HEK293 (cell line): ENCODE measurements around the gene UBXN11.

Source experiments
- GLIS2 ChIP-seq: fragments of 450-650 bp; formaldehyde crosslinking; IDR thresholded peaks from 2 replicates; pipeline ENCODE4 v1.5.1; 2016; ENCODE audit warnings: missing biosample characterization, missing genetic modification characterization
- HOXC10 ChIP-seq: sonication (generic); formaldehyde crosslinking; IDR thresholded peaks from 2 replicates; pipeline ENCODE4 v1.8.1; 2023; ENCODE audit warnings: mild to moderate bottlenecking, missing genetic modification reagents
- KLF10 ChIP-seq: fragments of 450-650 bp; IDR thresholded peaks from 2 replicates; pipeline ENCODE4 v1.5.1; 2018; ENCODE audit warnings: missing biosample characterization, mild to moderate bottlenecking, missing genetic modification characterization
- KLF16 ChIP-seq: fragments of 450-650 bp; formaldehyde crosslinking; IDR thresholded peaks from 2 replicates; pipeline ENCODE4 v1.5.1; 2017; ENCODE audit warnings: missing biosample characterization, missing genetic modification characterization
- KLF8 ChIP-seq: fragments of 450-650 bp; formaldehyde crosslinking; IDR thresholded peaks from 2 replicates; pipeline ENCODE4 v1.5.1; 2016; ENCODE audit warnings: missing biosample characterization, missing genetic modification characterization
- OSR2 ChIP-seq: fragments of 450-650 bp; formaldehyde crosslinking; IDR thresholded peaks from 2 replicates; pipeline ENCODE4 v1.5.1; 2016; ENCODE audit warnings: missing biosample characterization, missing genetic modification characterization
- PBX3 ChIP-seq: sonication (generic); formaldehyde crosslinking; IDR thresholded peaks from 2 replicates; pipeline ENCODE4 v1.8.1; 2022; ENCODE audit warnings: mild to moderate bottlenecking, moderate library complexity, missing genetic modification reagents
- PRDM2 ChIP-seq: fragments of 450-650 bp; formaldehyde crosslinking; IDR thresholded peaks from 2 replicates; pipeline ENCODE4 v1.5.1; 2016; ENCODE audit warnings: missing biosample characterization, missing genetic modification characterization, borderline replicate concordance
- SALL2 ChIP-seq: fragments of 450-650 bp; formaldehyde crosslinking; IDR thresholded peaks from 2 replicates; pipeline ENCODE4 v1.5.0; 2017; ENCODE audit warnings: missing biosample characterization, mild to moderate bottlenecking, missing genetic modification characterization, borderline replicate concordance
- ZBTB11 ChIP-seq: fragments of 450-650 bp; formaldehyde crosslinking; conservative IDR thresholded peaks from 2 replicates; pipeline ENCODE4 v1.5.1; 2016; ENCODE audit warnings: low read depth, missing biosample characterization, missing genetic modification characterization
- ZBTB21 ChIP-seq: fragments of 450-650 bp; formaldehyde crosslinking; IDR thresholded peaks from 2 replicates; pipeline ENCODE4 v1.5.1; 2017; ENCODE audit warnings: missing biosample characterization, missing genetic modification characterization
- ZBTB7A ChIP-seq: fragments of 450-650 bp; formaldehyde crosslinking; IDR thresholded peaks from 2 replicates; pipeline ENCODE4 v1.5.1; 2016; ENCODE audit warnings: low read depth, missing biosample characterization, missing genetic modification characterization
- ZNF114 ChIP-seq: fragments of 450-650 bp; formaldehyde crosslinking; IDR thresholded peaks from 2 replicates; pipeline ENCODE4 v1.5.0; 2017; ENCODE audit warnings: missing biosample characterization, missing genetic modification characterization
- ZNF16 ChIP-seq: fragments of 450-650 bp; formaldehyde crosslinking; IDR thresholded peaks from 2 replicates; pipeline ENCODE4 v1.5.1; 2016; ENCODE audit warnings: low read depth, missing biosample characterization, missing genetic modification characterization
- ZNF174 ChIP-seq: fragments of 450-650 bp; formaldehyde crosslinking; IDR thresholded peaks from 2 replicates; pipeline ENCODE4 v1.5.0; 2017; ENCODE audit warnings: missing biosample characterization, mild to moderate bottlenecking, missing genetic modification characterization
- ZNF2 ChIP-seq: fragments of 450-650 bp; formaldehyde crosslinking; IDR thresholded peaks from 2 replicates; pipeline ENCODE4 v1.5.1; 2016; ENCODE audit warnings: missing biosample characterization, missing genetic modification characterization
- ZNF366 ChIP-seq: fragments of 450-650 bp; formaldehyde crosslinking; conservative IDR thresholded peaks from 2 replicates; pipeline ENCODE4 v1.5.1; 2016; ENCODE audit warnings: missing biosample characterization, missing genetic modification characterization
- ZNF449 ChIP-seq: fragments of 450-650 bp; formaldehyde crosslinking; IDR thresholded peaks from 2 replicates; pipeline ENCODE4 v1.5.1; 2017; ENCODE audit warnings: missing biosample characterization, mild to moderate bottlenecking, missing genetic modification characterization, moderate library complexity
- ZNF521 ChIP-seq: fragments of 450-650 bp; formaldehyde crosslinking; IDR thresholded peaks from 2 replicates; pipeline ENCODE4 v1.5.1; 2017; ENCODE audit warnings: missing biosample characterization, mild to moderate bottlenecking, missing genetic modification characterization
- ZNF549 ChIP-seq: fragments of 450-650 bp; IDR thresholded peaks from 2 replicates; pipeline ENCODE4 v1.5.1; 2018; ENCODE audit warnings: missing biosample characterization, missing genetic modification characterization, mild to moderate bottlenecking, inconsistent platforms, moderate library complexity
- ZNF580 ChIP-seq: fragments of 450-650 bp; formaldehyde crosslinking; IDR thresholded peaks from 2 replicates; pipeline ENCODE4 v1.5.1; 2016; ENCODE audit warnings: missing biosample characterization, missing genetic modification characterization
- ZNF600 ChIP-seq: fragments of 450-650 bp; formaldehyde crosslinking; IDR thresholded peaks from 2 replicates; pipeline ENCODE4 v1.5.1; 2016; ENCODE audit warnings: missing biosample characterization, missing genetic modification characterization
- ZNF626 ChIP-seq: fragments of 450-650 bp; sonication (Bioruptor Pico); formaldehyde crosslinking; IDR thresholded peaks from 2 replicates; pipeline ENCODE4 v1.5.1; 2018; ENCODE audit warnings: missing biosample characterization, missing genetic modification characterization, inconsistent platforms
- ZNF768 ChIP-seq: fragments of 450-650 bp; formaldehyde crosslinking; IDR thresholded peaks from 2 replicates; pipeline ENCODE4 v1.5.1; 2018; ENCODE audit warnings: missing biosample characterization, mild to moderate bottlenecking, missing genetic modification characterization
- ZNF830 ChIP-seq: fragments of 450-650 bp; IDR thresholded peaks from 2 replicates; pipeline ENCODE4 v1.5.0; 2018; ENCODE audit warnings: missing biosample characterization, missing genetic modification characterization, low read depth, mild to moderate bottlenecking, moderate library complexity
- ZSCAN4 ChIP-seq: fragments of 450-650 bp; formaldehyde crosslinking; IDR thresholded peaks from 2 replicates; pipeline ENCODE4 v1.5.1; 2017; ENCODE audit warnings: missing biosample characterization, missing genetic modification characterization
- ZXDB ChIP-seq: fragments of 450-650 bp; formaldehyde crosslinking; IDR thresholded peaks from 2 replicates; pipeline ENCODE4 v1.5.1; 2016; ENCODE audit warnings: missing biosample characterization, missing genetic modification characterization

Gene UBXN11

GRCh38 chr1:26336477-26337205 is 30.2 kb upstream of the UBXN11 start (continued):
- TF ChIP-seq ZBTB11 (tag by site-specific recombination) (no peak; the same call in 1 of the 2 replicates), SALL2 (tag by site-specific recombination) (no peak), ZBTB7A (tag by site-specific recombination) (no peak), ZNF174 (no peak), ZNF600 (tag by site-specific recombination) (peak; percentile 90), KLF8 (peak; percentile 34; the same call in 1 of the 2 replicates), KLF10 (peak; percentile 85), PRDM2 (tag by site-specific recombination) (no peak), ZNF16 (tag by site-specific recombination) (no peak), ZNF366 (no peak), ZNF449 (tag by site-specific recombination) (no peak), ZNF549 (tag by site-specific recombination) (no peak), ZNF830 (tag by site-specific recombination) (no peak), ZNF768 (tag by site-specific recombination) (no peak), ZXDB (tag by site-specific recombination) (no peak), ZNF521 (tag by site-specific recombination) (no peak), ZNF626 (tag by site-specific recombination) (no peak), HOXC10 (CRISPR knock-in tag) (no peak), ZNF114 (no peak), GLIS2 (tag by site-specific recombination) (peak; percentile 99), PBX3 (CRISPR knock-in tag) (no peak), KLF16 (peak; percentile 73; the same call in 1 of the 2 replicates), ZNF2 (tag by site-specific recombination) (no peak), ZBTB21 (no peak), OSR2 (tag by site-specific recombination) (0 out of 2 replicates have a peak, but pooled peaks have one; percentile 31), ZNF580 (tag by site-specific recombination) (no peak), ZSCAN4 (tag by site-specific recombination) (no peak)
